ENCODE measurements around the gene RRAD. TPM values are rescaled to one million over a fixed set of nuclear protein-coding genes. Genes with fewer than 3 reads are reported as not detected.
A peak's percentile ranks its signal among the peaks of the same experiment; 100 is the strongest.

The RRAD gene
- total RNA-seq, 1 experiment from 2014 or later, result 4.3 TPM

DNA sequence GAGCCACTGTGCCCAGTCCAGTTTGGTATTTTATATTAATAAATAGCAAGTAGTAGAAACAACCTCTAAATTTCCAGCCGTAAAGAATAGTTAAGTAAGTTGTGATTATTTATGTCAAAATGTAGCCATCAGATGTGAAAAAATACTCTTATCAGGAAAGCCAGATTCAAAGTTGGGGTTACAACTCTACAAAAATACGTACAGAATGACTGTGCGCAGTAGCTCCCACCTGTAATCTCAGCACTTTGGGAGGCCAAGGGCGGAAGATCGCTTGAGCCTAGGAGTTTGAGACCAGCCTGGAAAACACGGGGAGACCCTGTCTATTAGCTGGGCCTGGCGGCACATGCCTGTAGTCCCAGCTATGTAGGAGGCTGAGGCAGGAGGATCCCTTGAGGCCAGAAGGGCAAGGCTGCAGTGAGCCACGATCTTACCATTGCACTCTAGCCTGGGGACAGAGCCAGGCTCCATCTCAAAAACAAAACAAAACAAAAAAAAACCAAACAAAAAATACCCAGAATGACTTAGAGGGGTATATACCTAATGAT is 43.3 kb downstream of the RRAD start:
- TF ChIP-seq CTCF (IDR thresholded peaks at IDR 0.05) (no peak), TCF7L2 (IDR thresholded peaks at IDR 0.05; ENCODE audit: low read depth, low read length) (no peak), SIN3A (IDR thresholded peaks at IDR 0.05; ENCODE audit: borderline replicate concordance, insufficient read depth, low read depth, low read length) (no peak), POLR2AphosphoS5 (IDR thresholded peaks at IDR 0.05; ENCODE audit: low read depth, low read length) (no peak), REST (IDR thresholded peaks at IDR 0.05; ENCODE audit: insufficient read depth in 1 of 2, low read depth in 2 of 2, low read length in 1 of 2) (no peak)
- intact Hi-C loops (cut with micrococcal nuclease; ENCODE audit: unreplicated experiment) (no loop called here), in situ Hi-C loops (cut with HindIII; ENCODE audit: low pct_unique_long_range_greater_than_20kb, low sequenced_read_pairs) (no loop called here)
- no TSS peak for BruUV-seq (replicated peaks)
- ATAC-seq (no peak), DNase-seq (ENCODE audit: low read depth, low spot score) (no peak)
- H3K4me3 ChIP-seq (ENCODE audit: low read depth in 2 of 2, low read length in 2 of 2), result peak overlapping the region in 1 of 2 experiments; percentile 69; a peak in 1 of 4 replicates
- H3K36me3 ChIP-seq (ENCODE audit: control insufficient read depth, insufficient read depth, low read length), result no peaks in the 10 kb centered on the region
- ChIA-PET CTCF (no interaction called here), POLR2A (no interaction called here)
- H3K9me3 ChIP-seq (ENCODE audit: control insufficient read depth, insufficient read depth, low read depth, low read length), result no peaks in the 10 kb centered on the region
- H3K27ac ChIP-seq (ENCODE audit: low read length), result no peak overlapping the region
- no peaks in the 10 kb centered on the region for H3K27me3 ChIP-seq (ENCODE audit: control insufficient read depth, insufficient read depth, low read length)
- H3K4me1 ChIP-seq (ENCODE audit: control insufficient read depth, insufficient read depth, low read length), result peaks cover 12% of the 10 kb centered on the region; the same call in 1 of the 2 replicates

DNA sequence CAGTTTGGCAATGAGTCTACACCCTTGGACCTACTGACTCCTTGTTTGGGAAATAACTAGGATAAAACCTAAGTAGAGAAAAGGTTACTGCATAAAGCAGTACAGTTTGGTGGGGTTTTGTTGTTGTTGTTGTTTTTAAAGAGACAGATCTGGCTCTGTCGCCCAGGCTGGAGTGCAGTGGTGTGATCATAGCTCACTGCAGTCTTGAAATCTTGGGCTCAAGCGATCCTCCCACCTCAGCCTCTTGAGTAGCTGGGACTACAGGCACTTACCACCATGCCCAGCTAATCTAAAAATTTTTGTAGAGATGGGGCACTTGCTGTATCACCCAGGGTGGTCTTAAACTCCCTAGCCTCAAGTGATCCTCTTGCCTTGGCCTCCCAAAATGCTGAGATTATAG is 43.8 kb downstream of the RRAD start:
- Histone ChIP-seq H3K4me3 (ENCODE audit: low read depth in 2 of 2, low read length in 2 of 2) (peak overlapping the region; percentile 69 to 81), H3K27ac (ENCODE audit: low read length) (no peak overlapping the region), H3K36me3 (ENCODE audit: control insufficient read depth, insufficient read depth, low read length) (no peaks in the 10 kb centered on the region), H3K4me1 (ENCODE audit: control insufficient read depth, insufficient read depth, low read length) (peaks cover 12% of the 10 kb centered on the region; the same call in 1 of the 2 replicates), H3K27me3 (ENCODE audit: control insufficient read depth, insufficient read depth, low read length) (no peaks in the 10 kb centered on the region), H3K9me3 (ENCODE audit: control insufficient read depth, insufficient read depth, low read depth, low read length) (no peaks in the 10 kb centered on the region)
- ChIA-PET CTCF (interaction anchor here (1.1 to 1.4 kb wide), 2 partner anchors 14 to 19 kb away, joined by 3 read pairs; no protein-coding TSS in a partner anchor), POLR2A (no interaction called here)
- in situ Hi-C loops (cut with HindIII; ENCODE audit: low pct_unique_long_range_greater_than_20kb, low sequenced_read_pairs) (no loop called here), intact Hi-C loops (cut with micrococcal nuclease; ENCODE audit: unreplicated experiment) (no loop called here)
- no TSS peak for BruUV-seq (replicated peaks)
- no peak for TF ChIP-seq POLR2AphosphoS5 (IDR thresholded peaks at IDR 0.05; ENCODE audit: low read depth, low read length)
- no peak for TF ChIP-seq SIN3A (IDR thresholded peaks at IDR 0.05; ENCODE audit: borderline replicate concordance, insufficient read depth, low read depth, low read length)
- no peak for TF ChIP-seq TCF7L2 (IDR thresholded peaks at IDR 0.05; ENCODE audit: low read depth, low read length)
- DNase-seq (ENCODE audit: low read depth, low spot score), result no peak
- no peak for ATAC-seq

GRCh38 chr16:66881014-66881417 is 44.3 kb downstream of the RRAD start:
- BruUV-seq (replicated peaks), result no TSS peak
- intact Hi-C loops (cut with micrococcal nuclease; ENCODE audit: unreplicated experiment), result no loop called here
- Histone ChIP-seq H3K4me1 (ENCODE audit: control insufficient read depth, insufficient read depth, low read length) (peaks cover 12% of the 10 kb centered on the region; the same call in 1 of the 2 replicates), H3K27ac (ENCODE audit: low read length) (peak overlapping the region; percentile 71), H3K27me3 (ENCODE audit: control insufficient read depth, insufficient read depth, low read length) (no peaks in the 10 kb centered on the region), H3K9me3 (ENCODE audit: control insufficient read depth, insufficient read depth, low read depth, low read length) (no peaks in the 10 kb centered on the region), H3K4me3 (ENCODE audit: low read depth in 2 of 2, low read length in 2 of 2) (peak overlapping the region; percentile 69 to 81), H3K36me3 (ENCODE audit: control insufficient read depth, insufficient read depth, low read length) (no peaks in the 10 kb centered on the region)
- ChIA-PET POLR2A (no interaction called here), CTCF (interaction anchor here (1.0 to 1.4 kb wide), 3 partner anchors 10 to 19 kb away, joined by 3 read pairs; no protein-coding TSS in a partner anchor)
- in situ Hi-C loops (cut with HindIII; ENCODE audit: low pct_unique_long_range_greater_than_20kb, low sequenced_read_pairs), result no loop called here
- ATAC-seq (peak; percentile 14; the same call in 1 of the 2 replicates), DNase-seq (ENCODE audit: low read depth, low spot score) (no peak)
- TF ChIP-seq TCF7L2 (IDR thresholded peaks at IDR 0.05; ENCODE audit: low read depth, low read length) (no peak), SIN3A (IDR thresholded peaks at IDR 0.05; ENCODE audit: borderline replicate concordance, insufficient read depth, low read depth, low read length) (no peak), CTCF (IDR thresholded peaks at IDR 0.05) (no peak), REST (IDR thresholded peaks at IDR 0.05; ENCODE audit: insufficient read depth in 1 of 2, low read depth in 2 of 2, low read length in 1 of 2) (no peak), POLR2AphosphoS5 (IDR thresholded peaks at IDR 0.05; ENCODE audit: low read depth, low read length) (no peak)

Data from Panc1 (cell line).